GM18526 (cell line): ENCODE measurements around the gene RGL2.

ENCODE experiments used
- POLR2A ChIP-seq: IDR thresholded peaks from 3 replicates; pipeline ENCODE4 v1.6.1; 2011; ENCODE audit not compliant: insufficient read length; ENCODE audit errors: extremely low read depth

RGL2 gene

DNA sequence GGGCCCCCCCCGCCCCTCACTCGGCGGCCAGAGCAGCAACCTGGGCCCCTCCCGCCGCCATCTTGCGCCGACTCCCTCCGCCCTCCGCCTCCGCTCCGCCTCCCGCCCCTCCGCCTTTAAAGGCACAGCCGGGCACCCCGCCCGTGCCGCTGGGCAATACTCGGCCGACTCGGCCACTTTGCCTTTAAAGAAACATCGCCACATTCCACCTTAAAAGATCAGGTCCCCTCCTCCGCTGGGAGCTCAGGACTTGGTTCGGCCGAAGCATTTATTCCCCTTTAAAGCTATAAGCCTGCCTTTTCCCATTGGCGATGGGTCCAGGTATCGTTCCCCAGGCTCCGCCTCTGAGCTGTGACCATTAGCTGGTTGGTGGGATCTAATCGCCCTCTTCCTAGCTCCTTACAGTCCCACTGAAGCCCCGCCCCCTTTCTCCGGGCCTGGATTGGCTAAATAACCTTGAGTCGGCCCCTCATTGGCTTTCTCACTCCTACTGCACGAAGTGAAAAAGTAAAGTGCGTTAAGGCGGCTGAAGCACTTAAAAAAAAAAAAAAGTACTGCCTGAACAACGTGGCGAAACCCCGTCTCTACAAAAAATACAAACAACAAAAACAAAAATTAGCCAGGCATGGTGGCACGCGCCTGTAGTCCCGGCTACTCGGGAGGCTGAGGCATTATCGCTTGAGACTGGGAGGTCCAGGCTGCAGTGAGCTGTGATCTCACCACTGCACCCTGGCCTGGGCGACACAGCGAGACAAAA, 19.1 kb upstream of the RGL2 start, which contains the start of gene ZBTB22:
Gene ZBTB22 (minus strand): TSS at position 76 of the 757 bp plus-strand sequence. CDS start 828 bp downstream, outside the sequence.
- TF ChIP-seq POLR2A, result peak; percentile 39

DNA sequence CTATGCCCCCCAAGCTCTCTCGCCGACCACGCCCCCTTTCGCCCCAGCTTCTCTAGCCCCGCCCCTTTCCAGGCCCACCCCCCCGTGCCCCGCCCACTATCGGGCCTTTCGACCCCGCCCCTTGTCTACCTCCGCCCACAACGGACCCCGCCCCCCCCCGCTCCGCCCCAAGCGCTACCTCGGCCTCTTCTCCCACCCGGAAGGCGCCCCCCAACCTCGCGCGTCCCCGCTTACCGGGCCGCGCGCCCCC, 18.6 kb upstream of the RGL2 start:
- no peak for TF ChIP-seq POLR2A

DNA sequence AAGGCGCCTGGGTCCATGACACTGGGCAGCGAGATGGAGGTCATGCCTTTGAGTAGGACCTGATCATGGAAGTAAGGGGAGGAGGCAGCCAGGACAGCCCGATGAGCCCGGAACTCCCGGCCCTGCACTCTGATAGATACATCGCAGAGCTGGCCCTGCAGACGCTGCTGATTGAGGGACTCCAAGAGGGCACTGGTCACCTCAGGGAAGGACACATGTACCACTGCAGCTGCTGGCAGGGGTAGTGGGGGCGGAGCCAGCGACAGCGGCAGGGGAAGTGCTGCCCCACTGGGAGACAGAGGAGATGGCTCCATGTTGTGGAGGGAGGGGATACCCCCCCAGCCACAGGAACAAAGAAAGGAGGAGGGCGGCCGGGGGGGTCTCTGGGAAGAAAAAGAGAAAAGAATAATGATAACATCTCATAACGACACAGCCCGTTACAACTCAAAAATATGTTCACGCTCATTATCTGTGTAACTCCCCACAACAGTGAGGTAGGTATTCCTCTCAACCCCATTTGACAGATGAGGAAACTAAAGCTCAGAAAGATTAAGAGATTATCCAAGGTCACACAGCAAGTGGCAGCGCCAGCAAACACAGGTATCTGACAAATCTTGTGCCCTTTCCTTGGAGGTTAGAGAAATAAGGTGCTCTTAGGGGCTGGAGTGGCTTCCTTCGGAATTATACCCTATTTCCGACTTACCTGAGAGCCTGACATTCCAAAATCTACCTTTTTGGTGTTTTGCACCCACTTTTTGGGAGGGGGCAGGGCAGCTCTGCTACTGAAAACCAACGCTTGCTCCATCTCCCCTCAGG, 18.1 kb upstream of the RGL2 start:
- no peak for TF ChIP-seq POLR2A

DNA sequence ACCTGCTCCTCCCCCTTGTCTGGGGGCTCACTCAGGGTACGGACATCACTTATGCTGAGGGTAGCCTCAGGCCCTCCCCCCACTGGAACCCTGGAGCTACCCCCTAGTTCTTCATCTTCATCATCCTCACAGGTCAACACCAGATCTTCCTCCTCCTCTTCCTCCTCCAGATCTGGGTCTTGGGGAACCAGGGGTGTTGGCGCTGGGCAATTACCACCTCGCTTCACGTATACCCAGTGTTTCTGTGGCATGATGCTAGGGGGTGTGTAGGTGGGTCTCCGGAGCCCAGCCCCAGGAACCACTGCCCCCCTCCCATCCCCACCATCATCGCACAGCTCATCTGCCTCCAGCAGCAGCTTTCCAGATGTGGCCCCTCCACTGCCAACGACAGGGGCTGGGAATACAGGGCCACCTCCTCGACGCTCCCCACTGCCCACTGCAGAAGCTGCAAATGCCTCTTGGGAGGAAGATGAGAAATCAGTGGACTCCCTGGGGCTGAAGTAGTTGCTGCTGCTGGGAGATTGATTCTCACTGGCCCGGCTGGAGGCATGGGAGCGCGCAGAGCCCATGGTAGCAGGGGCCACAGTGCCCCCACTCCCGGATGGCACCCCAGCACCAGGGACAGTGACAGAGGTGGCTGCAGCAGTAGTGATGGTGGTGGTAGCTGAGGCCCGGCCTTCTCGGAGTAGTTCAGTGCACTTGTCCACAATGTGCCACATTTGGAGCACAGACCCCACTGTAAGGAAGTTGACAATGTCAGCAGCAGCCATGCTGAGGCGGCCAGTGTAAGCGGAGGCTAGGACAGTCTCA, 17.3 kb upstream of the RGL2 start:
- TF ChIP-seq POLR2A, result no peak

DNA sequence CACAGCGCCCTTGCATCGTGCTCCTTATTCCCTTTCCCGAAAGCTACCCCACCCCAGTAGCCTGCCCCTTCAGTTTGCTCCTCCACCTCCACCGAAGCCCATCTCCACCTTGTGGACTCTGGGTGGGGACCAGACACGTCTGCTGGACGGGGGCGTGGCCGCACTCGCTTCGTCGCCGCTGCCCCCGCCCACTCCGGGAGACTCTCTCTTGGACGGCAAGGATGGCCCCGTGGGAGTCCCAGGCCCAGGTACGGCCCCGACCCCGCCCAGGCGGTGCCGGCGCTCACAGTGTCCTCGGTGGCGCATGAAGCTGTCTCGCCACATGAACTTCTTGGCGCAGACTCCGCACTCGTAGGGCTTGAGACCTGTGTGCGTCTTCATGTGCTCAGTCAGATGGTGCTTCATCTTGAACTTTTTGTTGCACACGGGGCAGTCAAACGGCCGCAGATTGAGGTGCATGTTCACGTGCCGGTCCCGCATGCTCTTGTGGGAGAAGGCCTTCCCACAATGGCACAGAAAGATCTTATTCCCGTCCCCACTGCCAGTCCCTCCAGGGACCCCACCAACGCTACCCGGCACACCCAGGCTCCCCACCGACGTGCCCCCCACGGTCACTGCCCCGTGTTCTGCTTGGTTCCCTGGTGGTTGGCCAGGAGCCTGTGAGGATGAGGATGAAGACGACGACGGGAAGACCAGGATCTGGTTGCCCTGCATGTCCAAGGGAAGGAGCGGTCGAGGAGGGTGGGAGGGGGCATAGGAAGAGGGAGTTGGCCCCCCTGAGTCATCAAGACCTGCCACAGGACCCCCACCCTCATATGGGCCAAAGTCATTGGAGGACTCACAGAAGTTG, 16.4 kb upstream of the RGL2 start:
- TF ChIP-seq POLR2A, result no peak

DNA sequence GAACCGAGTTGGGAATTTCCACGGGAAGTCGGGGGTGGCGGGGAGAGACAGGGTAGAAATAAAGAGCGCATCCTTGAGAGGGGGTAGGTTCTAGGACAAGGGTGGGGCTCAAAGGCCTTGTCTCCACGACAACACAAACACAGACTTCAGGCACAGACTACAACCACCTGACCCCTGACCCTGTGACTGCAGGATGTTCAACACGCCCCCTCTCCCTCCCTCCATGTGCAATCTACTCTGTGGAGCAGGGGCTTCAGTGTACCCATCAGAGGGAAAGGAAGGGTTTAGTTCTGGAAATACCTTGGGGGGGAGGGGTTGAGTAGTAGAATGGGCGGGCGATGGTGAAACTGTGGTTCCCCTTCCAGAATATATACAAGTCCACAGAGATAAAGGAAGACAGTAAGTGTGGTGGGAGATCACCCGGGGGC, 15.8 kb upstream of the RGL2 start:
- no peak for TF ChIP-seq POLR2A

DNA sequence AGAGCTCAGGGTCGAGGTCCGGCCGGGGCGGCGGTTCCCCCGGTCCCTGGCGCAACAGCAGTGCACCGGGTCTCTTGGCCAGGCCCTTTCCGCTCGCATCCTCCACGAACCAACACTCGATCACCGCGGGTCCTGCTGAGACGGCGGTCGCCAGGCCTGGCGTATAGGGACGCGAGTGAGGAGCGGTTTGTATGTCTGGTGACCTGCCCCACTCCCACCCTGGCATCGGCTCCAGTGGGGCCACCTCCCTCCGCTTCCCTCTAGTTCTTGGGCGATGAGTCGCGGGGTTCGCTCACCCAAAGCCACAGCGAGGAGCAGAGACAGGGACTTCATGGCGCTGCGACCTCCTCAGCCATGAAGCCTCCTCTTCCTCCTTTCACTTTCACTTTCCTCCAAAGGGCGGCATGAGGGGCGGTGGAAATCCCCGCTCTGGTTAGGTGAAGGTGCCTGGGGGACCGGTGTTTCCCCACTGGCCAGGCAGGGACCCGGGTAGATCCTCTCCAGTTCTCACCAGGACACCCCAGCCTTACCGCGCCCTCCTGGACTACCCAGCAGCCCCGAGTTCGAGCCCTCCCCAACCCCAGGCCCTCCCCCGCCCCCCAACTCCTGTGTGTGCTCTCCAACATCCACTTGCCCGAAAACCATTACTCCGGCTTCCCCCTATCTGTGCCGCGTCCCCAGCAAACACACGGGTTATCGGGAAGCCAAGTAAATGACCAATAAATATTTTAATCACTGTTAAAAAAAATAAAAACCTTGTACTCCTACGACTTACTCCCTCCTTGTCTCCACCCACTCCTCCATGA, 15.2 kb upstream of the RGL2 start, which contains the start of gene TAPBP:
Gene TAPBP (minus strand): TSS at position 370 of the 806 bp plus-strand sequence. CDS start 37 bp downstream, at position 333.
- peak; percentile 81 for TF ChIP-seq POLR2A

DNA sequence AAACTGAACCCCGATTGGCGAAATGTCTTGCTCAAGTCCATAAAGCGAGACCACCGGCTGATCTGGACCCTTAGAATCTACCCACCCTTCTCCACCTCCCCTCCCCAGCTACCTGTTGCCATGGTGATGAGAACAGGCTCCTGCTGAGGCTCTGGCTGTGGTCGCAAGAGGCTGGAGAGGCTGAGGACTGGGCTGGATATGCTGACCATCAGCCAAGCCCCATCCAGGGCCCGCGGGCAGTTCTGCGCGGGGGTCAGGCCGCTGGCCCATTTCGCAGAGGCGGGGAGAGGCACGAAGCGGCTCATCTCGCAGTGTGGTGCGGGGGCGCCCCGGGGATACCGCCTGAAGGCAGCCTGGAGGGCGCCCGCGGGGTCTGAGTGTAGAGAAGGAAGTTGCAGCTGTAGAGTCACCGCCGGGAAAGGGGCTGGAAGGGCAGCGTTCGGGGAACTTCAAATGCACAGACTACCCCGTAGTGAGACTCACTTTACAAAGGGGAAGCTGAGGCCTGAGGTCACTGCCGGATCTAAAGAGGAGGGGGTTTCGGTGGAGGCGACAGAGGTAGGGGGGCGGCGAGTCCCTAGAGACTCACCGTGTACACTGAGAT, 14.5 kb upstream of the RGL2 start:
- TF ChIP-seq POLR2A, result no peak

DNA sequence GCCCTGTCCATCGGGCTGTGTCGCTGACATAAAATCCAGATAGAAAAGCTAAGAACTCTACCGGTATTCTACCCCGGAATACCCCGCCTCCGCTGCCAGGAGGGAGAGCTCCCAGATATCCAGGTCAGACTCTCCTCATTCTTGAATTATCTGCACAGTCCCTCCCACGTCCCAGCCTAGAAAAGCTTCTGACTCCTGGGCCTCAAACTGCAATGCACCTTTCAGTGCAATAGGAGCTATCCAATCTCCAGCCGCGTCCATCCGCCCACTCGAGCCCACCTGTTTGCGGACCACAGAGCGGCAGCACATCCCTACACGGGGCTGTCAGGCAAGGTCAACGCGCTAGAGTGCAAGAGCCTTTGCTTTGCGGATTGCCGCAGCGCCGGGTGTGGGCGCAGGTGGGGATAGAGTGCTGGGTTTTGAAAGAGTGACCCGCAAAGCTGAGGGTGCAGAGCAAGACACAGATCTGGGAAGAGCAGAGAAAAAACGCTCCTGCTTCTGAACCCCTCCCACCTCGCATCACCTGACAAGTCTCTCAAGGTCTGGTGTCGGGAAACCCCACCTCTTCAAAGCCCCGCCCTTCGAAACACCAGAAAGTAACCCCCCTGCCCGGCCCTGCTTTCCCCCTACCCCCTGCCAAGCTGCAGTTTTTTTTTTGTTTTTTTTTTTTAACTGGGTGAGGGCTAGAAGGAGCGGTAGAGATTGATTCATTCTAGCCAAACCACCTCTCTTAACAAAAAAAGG, 13.8 kb upstream of the RGL2 start:
- TF ChIP-seq POLR2A, result no peak

DNA sequence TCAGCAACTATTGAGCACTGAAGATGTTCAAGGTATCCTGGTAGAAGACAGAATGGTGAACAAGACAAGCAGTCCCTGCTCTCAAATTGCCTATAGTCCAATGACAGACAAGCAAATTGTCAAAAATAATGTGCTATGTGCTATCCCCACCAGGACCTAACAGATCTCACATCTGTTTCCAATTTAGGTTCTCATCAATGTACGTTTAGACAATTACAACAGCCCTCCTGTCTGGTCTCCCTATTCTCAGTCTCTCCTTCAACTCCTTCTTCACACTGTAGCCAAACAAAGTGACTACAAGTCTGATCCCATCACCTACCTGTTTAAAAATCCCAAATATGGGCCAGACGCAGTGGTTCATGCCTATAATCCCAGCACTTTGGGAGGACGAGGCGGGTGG, 7.6 kb upstream of the RGL2 start:
- TF ChIP-seq POLR2A, result no peak

DNA sequence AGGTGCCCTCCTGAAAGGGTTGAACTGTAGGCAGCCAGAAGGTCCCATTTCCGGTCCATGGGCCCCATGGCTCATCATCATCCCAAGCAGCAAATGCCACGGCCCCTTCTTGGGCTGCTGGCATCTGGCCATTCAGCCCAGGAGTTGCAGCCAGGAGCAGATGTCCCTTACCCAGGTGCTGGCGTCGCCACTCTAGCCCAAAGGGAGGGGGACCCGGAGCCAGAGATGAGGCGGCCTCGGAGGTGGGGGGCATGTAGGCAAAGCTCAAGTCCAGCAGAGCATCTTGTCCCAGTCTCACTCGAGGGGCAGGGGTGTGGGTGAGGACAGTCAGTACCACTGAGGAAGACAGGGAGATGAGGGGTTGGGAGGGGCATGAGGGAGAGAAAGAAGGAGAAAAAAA, 6.3 kb upstream of the RGL2 start:
- no peak for TF ChIP-seq POLR2A

DNA sequence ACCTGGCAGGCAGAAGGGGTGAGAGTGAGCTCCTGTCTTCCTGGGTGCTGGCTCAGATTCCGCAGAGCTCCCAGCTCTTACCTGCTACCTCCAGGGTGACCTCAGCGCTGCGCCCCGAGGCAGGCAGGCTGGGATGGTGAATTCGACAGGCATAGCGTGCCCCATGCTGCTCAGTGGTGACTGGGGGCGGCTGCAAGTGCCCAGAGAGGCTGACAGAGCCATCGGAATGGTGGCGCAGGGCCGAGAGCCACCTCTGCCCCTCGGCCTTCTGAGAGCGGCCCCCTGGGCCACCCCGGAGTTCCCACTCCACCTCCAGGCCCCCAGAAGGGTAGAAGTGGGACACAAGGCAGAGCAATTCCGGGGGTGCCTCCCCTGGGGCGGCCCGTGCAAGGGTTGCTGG, 5.5 kb upstream of the RGL2 start:
- no peak for TF ChIP-seq POLR2A

DNA sequence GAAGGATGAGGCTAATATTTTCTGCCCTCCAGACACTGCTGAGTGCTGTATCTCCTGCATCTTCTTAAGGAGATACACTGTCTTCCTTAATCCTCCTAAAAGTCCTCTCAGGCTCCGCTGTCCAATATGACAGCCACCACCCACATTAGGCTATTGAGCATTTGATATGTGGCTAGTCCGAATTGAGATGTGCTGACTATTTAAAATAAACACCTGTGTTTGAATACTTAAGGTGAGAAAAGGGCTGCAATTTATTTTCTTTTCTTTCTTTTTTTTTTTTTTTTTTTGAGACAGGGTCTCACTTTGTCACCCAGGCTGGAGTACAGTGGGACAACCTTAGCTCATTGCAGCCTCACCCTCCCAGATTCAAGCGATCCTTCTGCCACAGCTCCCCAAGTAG, 3.1 kb upstream of the RGL2 start:
- no peak for TF ChIP-seq POLR2A
